Inferior parietal cortex (tissue), 1 donor: ENCODE measurements around the gene SMYD3.
"Not testable (repeated sequence)": the region's sequence is repeated elsewhere in the genome, so short reads cannot be mapped to it uniquely, and the experiment has no call there.

Source experiments
- DNase-seq: peaks from one replicate; pipeline ENCODE4 v3.0.0-alpha.2; 2016; ENCODE audit errors: extremely low spot score

The SMYD3 gene

DNA sequence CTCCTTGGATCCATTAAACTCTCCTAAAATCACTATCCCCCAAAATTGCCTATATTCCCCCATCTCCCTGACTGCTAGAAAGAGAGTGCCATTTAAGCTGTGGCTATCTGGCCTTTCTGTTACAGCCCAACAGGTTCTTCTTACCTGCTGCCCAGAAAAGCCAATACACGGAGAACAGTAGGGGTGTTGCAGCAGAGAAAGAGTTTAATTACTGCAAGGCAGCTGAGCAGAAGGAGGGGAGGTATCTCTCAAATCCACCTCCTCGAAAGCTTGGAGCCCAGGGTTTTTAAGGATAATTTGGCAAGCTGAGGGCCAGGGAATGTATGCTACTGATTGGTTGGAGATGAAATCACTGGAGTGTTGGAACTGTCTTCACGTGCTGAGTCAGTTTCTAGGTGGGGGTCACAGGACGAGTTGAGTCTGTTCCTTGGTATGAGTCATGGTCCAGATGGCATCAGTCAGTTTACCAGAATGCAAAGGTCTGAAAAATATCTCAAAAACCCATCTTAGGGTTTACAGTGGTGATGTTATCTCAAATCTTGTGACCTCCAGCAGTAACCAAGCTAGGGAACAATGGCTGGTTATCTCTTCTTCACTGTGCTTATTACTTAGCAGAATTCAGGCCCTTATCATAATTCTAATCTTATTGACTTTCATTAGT is 89.8 kb downstream of the SMYD3 start:
- no peak for DNase-seq

DNA sequence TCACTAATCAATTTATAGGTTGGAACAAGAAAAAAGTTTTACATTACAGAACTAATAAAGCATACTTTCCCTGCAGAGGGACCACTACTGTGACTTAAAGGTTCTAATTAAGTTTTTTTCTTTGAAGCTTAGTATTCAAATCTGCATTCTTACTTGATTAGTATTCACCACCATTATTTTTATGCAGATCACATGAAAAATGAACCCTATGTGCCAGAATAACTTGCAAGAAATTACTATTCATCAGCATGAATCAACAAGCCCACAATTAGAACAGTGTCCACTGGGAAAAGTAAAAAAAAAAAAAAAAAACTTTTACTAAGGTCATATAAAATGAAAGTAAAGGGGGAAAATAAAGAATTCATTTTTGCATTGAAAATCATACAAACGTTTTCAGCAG is 90.8 kb downstream of the SMYD3 start:
- no peak for DNase-seq

DNA sequence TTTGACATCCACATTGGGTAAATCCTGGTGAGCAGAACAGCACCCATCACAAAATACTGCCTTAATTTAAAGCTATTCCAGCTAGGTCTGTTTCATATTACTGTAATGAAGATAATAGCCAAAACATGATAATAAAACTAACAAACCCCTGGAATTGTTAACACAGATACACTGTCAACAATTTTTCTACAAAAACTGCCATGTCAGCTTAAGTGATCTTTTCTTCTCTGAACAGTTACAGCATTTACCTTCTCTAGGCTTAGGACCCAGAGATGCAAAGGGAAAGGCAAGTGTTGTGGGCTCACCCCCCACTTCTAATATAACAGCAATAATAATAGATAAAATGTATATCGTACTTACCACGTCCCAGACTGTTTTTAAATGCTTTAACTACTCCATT is 92.1 kb downstream of the SMYD3 start:
- no peak for DNase-seq

DNA sequence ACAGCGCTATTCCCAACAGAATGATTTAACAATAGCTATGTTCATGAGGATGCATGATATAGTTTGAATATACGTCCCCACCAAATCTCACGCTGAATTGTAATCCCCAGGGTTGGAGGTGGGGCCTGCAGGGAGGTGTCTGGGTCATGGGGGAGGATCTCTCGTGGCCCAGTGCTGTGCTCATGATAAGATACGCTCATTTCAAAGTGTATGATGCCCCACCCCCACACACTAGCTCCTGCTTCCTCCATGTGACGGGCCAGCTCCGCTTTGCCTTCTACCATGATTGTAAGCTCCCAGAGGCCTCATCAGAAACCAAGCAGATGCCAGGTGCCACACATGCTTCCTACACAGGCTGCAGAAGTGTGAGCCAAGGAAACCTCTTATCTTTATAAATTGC is 93.6 kb downstream of the SMYD3 start:
- no peak for DNase-seq

DNA sequence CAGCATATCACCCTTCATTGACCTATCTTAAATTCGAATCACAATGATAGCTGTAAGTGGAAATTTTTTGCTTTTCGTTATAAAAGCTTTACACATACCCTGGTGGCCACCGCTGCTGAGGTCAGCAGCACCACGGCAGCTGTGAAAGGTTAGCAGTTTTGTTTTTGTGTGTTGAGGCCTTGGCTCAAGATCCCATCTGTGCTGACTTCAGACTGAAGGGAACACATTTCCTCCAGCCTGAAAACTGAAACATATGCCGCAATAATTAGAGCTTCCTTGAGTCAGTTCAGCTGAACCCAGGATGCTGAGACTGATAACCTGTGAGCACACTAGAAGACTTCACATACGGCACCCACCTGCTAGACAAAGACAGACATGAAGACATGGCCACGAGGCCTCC is 103.0 kb downstream of the SMYD3 start:
- DNase-seq, result no peak

DNA sequence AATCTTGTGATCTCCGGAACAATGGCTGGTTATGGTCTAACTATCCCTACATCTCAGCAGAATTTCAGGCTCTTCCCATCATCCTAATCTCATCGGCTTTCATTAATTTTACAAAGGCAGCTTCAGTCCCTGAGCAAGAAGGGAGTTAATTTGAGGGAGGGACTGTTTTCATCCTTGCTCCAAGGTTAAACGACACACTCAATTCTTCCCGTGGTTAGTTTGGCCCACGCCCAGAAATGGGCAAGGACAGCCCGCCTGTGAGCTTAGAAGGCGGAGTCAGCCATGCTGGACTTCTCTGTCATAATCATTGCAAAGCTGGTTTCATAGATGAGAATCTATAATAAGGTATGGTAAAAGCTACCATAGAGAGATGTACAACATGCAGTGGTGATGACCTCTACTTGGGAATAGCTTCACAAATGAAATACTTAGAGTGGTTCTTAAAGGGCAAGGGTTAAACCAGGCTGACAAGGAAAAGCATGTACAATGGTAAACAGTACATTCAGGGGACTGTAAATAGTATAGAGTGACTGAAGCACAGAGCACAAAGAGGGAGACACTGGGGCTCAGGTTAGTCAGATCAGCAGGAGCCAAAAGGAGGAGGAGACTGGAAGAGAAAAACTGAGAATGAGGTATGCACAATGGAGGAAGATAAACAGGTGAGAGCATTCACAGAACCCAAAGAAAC is 108.8 kb downstream of the SMYD3 start:
- no peak for DNase-seq

DNA sequence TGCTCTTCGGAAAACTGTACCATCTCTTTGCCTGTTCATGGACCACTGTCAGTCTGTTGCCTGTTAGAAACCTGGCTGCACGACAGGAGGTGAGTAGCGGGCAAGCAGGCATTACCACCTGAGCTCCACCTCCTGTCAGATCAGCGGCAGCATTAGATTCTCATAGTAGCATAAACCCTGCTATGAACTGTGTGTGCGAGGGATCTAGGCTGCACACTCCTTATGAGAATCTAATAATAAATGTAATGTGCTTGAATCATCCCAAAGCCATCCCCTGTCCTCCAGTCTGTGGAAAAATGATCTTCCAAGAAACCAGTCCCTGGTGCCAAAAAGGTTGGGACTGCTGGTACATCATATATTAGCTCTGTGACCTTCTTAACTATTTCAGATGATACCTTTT is 110.0 kb downstream of the SMYD3 start:
- no peak for DNase-seq

DNA sequence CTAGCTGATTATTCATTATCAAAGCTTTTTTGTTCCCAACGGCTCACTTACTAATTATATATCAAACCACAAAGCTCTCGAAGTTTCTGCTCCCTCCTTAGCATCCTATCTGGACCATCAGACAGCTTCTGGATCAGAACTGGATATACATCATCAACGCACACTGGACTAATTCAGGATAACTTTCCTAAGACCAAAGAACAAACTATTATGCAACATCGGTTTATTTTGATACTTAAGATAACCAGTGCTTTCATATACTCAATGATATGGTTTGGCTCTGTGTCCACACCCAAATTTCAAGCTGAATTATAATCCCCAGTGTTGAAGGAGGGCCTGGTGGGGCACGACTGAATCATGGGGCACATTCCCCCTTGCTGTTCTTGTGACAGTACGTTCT is 110.8 kb downstream of the SMYD3 start:
- no peak for DNase-seq

DNA sequence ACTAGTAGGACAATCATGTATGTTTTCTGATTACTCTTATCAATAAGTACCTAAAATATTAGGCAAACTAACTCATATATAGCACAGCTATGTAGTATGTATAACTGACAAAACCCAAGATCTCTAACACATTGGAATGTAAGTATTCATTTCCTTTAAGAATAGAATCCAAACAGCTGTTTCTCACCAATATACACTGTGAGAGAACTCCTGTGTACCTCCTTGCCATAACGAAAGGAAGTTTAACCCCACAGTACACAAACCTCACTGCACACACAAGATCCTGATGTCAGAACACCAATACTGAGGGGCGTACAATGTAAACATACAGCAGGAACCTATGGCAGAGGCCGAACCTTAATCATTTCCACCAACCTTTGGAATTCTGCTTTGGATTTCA is 113.0 kb downstream of the SMYD3 start:
- DNase-seq, result no peak

DNA sequence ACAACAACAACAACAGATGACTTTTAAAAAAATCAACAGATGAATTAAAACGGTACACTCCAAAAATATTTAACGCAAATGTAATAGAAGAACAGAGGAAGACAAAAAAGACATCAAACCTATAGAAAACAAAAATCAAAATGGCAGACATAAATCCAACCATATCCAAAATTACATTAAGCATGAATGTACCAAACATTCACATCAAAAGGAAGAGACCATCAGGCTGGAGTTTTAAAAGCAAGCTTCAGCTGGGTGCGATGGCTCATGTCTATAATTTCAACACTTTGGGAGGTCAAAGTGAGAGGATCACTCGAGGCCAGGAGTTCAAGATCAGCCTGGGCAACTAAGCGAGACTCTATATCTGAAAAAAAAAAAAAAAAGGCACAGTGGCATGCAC is 116.2 kb downstream of the SMYD3 start:
- DNase-seq, result no peak

DNA sequence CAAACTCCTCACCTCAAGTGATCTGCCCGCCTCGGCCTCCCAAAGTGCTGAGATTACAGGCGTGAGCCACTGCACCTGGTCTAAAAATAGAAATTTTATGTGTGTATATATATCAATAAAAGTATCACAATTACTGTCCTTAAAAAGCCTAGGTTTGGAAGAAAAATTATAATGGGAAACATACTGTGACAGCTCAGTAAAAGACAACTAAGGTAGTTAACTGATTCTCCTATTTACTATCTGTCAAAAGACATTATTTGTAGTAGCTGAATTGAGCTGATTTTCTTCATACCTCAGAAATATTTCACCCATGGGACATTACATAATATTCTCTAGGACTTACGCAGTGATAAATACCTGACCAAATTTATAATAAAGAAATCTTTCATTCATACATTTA is 122.5 kb downstream of the SMYD3 start:
- DNase-seq, result no peak

DNA sequence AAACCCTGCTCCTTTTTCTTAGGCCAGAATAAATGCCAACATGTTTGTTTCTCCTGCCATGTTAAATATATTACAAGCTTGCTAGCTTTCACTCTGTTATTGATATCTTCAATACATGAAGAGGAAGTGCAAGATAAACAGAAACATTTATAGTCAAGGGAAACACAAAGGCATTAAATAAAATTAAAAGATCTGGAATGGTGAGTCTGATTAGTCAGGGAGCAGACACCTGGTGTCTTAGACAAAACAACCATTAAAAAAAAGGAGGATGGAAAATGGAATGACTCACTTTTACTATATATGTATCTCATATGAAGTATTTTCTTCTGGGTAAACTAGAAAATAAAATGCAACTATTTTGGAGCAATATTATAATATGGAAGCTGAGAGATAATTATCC is 123.3 kb downstream of the SMYD3 start:
- no peak for DNase-seq

DNA sequence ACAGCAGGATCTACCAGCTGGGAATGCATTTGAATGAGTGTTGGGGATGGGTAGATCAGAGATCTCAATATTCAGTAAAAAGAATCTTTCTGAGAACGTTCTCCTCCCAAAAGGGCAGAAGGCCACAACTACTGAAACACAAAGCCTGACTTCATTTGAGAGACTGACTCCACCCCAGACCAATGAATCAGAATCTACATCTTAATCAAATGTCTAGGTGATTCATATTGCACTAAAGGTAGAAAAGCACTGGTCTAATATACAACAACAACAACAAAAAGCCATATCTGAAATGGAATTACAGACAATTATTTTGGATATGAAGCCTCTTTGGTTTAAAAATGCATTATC is 123.9 kb downstream of the SMYD3 start:
- DNase-seq, result no peak

DNA sequence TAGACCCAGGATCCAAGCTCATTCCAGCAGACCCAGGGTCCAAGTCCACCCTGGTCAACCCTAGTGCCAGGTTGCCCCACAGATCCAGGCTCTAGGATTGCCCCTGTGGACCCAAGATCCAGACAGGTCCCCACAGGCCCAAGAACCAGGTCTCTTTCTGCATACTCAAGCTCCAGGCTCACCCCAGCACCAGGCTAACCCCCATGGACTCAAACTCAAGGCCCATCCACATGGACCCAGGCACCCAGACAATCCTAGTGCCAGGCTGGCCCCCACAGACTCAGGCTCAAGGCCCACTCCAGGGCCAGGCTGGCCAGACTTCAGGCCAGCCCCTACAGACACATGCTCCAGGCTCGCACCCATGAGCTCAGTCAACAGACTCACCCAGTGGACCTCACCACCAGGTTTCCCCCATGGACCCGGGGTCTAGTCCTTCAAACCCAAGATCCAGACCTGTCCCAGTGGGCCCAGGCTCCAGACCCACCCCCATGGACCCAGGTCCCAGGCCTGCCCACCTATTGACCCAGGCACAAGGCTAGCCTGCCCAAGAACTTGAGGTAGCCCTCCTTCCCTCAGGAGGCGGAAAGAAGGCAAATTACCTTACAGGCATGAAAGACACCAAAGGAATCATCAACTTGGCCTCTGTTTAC is 124.4 kb downstream of the SMYD3 start:
- no peak for DNase-seq

DNA sequence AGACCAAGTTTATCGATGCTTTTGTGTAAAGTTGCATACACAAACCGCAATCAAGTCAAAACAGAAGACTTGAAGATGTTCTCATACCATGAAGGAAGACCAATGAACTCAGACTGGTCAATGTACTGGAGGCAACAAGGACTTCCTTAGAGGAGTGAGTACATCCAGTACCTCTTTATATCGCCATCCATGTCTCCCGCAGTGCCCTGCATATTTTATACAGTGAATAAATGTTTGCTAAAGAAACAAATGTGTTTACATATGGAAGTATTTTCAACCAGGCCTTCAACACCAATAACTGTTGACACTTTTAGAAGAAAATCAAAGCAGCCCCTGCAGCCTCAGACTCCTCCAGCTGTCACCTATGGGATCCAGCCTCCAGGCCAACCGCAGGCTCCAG is 125.6 kb downstream of the SMYD3 start:
- no peak for DNase-seq

DNA sequence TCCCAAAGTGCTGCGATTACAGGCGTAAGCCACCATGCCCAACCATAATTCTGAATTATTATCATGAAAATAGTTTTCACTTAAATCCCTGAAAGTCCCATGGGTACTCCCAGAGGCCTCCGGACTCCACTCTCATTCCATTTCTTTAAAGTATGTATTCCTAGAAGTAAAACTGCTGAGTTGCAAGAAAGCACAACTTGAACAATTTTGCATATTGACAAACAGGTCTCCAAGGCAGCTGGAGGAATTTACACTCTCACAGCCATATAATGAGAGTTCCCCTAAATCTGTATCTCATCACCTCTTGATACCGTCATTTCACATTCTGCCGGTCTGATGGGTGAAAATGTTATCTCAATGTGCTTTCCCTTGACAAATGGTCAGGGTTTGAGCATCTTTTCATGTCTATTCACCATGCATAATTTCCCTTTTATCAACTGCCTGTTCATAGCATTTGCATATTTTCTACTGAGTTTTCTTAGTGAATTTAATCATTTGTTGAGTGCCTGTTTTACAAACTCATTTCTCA is 129.4 kb downstream of the SMYD3 start:
- no peak for DNase-seq

DNA sequence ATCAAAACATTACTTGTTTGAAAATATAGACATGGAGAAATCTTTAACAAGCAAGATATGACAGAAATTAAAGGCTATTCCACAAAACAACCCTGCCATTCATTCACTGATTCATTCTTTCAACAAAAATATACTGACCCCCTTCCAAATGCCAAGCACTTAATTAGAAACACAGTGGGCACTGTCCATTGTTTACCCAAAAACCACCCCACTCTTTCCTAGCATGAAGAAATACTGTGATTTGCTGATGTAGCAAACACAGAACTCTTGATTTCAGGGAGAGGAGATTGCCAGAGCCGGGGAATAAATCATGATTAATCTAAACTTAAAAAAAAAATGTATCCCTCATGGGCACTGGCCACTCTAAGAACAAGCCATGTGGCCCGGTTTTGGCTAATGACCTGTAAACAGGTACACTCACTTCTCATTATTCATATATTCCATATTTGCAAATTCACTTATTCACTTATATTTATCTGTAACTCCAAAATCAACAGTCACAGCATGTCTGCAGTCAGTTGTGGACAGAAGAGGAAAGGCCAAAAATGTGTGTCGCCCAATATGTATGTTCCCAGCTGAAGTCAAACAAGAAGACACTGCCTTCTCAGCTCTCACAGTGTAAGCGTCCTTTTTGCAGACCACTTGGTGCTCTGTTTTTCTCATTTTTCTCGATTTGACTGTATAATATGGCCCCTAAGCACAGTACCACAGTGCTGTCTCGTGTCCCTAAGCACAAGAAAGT is 133.1 kb downstream of the SMYD3 start:
- DNase-seq, result no peak

DNA sequence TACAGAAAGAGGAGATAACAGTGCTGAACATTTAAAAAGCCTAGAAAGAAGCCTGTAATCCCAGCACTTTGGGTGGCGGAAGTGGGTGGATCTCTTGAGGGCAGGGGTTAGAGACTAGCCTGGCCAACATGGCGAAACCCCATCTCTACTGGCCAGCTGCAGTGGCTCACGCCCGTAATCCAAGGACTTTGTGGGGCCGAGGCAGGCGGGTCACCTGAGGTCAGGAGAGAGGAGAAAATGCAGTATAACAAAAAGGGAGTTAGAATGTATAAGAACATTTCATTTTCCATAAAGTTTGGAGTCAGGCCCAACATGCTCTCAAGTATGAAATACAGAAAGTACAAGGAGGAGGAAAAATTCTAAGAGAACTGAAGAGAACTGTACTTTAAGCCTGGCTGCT is 134.5 kb downstream of the SMYD3 start:
- DNase-seq, result no peak

DNA sequence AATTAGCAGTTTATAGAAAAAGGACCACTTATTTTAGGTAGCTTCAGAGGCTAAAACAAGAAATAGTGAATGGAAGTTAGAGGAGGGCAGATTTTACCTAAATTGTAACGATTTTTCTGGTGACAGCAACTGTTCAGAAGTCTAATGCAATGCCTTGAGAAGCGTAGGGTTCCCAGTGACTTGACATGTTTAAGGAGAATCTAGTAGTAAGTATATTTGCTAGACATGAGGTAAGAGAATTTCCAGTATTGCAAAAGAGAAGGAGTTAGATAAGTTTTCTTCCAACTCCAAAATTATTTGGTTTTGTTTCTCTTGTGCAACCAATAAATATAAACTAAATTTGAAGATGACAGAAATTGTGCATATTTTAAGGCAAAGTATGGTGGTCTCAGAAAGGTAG is 140.0 kb downstream of the SMYD3 start:
- DNase-seq, result no peak

DNA sequence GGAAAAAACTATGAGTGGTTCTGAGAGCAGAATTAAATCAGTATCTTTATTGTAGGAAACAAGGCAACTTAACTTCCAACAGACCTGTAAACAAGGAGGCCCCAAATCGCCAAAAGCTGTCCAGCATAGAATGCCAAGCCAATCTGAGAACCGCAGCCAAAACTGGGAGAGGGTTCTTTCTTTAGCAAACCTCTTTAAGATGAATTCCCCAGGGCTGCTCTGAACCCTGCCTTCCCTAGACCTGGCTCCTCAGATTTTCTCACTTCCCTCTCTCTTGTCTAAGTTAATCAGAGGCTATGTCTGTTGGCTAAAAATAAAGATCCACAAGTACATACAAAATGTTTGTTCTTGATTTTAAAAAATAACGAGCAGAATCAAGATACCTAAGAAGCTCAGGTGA is 141.4 kb downstream of the SMYD3 start:
- no peak for DNase-seq

DNA sequence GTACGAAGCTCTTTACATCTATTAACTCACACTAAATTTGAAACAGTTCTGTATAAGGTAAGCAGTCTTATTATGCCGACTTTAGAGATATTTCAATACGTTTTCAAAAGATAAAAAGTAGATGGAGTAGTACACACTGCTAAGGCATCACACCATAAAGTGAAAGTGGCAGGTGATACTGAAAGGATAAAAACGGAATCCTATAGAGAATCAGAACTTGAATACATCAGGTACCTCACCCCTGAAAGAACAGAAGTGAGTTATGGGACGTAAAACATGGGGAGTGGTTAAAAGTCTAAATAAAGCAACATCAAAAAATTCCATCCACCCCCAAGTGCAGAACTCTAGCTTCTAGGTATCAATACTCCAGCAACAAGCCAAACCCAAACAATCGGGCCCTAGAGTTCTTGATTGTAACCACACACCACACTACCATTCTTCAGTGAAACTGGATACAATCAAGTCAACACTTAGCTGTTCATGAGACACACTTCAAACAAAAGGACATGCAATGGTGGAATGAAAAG is 142.6 kb downstream of the SMYD3 start:
- no peak for DNase-seq

DNA sequence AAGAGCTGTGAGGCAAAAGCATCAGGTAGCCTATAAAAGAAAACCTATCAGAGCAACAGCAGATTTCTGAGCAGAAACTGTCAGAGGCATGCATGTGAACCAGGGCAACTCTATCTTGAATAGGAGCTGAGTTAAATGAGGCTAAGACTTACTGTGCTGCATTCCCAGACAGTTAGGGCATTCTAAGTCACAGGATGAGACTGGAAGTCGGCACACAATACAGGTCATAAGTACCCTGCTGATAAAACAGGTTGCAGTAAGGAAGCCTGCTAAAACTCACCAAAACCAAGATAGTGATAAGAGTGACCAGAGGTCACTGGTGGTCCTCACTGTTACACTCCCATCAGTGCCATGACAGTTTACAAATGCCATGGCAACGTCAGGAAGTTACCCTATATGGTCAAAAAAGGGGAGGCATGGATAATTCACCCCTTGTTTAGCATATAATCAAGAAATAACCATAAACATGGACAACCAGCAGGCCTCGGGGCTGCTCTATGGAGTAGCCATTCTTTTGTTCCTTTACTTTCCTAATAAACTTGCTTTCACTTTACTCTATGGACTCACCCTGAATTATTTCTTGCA is 150.0 kb downstream of the SMYD3 start:
- DNase-seq, result not testable (repeated sequence)
